Measurements from ENCODE around the gene GULP1.

The GULP1 gene

DNA sequence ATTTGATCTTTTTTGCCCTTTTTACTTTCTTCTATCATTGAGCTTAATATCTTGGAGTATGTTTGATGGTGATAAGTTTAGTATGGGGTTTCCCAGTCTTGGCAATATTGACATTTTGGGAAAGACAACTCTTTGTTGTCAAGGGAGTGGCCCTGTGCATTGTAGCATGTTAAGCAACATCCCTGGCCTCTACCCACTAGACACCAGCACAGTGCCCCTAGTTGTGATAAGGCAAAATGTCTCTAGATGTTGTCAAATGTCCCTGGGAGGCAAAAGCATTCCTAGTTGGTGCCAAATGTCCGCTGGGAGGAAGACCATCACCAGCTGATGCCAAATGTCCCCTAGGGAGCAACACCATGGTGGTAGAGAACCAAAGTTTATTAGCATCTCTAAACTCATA lies 28.2 kb downstream of the GULP1 start:
- Histone ChIP-seq H4K8ac (ENCODE audit: low read depth, low read length) (no peak overlapping the region), H2BK15ac (ENCODE audit: low read length) (no peak overlapping the region), H2AFZ (ENCODE audit: low read length) (no peak overlapping the region), H2BK120ac (ENCODE audit: low read depth, low read length) (no peak overlapping the region), H3K4me1 (ENCODE audit: control insufficient read depth in 2 of 2, insufficient read depth in 1 of 2, low read depth in 1 of 2, low read length in 2 of 2) (peaks cover 5 to 6% of the 10 kb centered on the region in 2 donors), H3K9ac (ENCODE audit: low read depth, low read length, poor library complexity) (no peak overlapping the region), H3K27me3 (ENCODE audit: control insufficient read depth in 3 of 3, insufficient read depth in 3 of 3, low read depth in 1 of 3, low read length in 3 of 3) (no peaks in the 10 kb centered on the region), H4K91ac (ENCODE audit: low read depth, low read length, poor library complexity) (no peak overlapping the region), H3K18ac (ENCODE audit: low read length) (no peak overlapping the region), H3K36me3 (replicated peaks in 1 of 2; ENCODE audit: control insufficient read depth in 2 of 2, insufficient read depth in 2 of 2, low read length in 2 of 2) (no peaks in the 10 kb centered on the region), H3K4me3 (ENCODE audit: low read length in 2 of 2) (no peak overlapping the region), H3K4ac (ENCODE audit: low read length) (no peak overlapping the region), H3K14ac (ENCODE audit: low read length) (no peak overlapping the region), H2AK5ac (ENCODE audit: low read depth, low read length) (no peak overlapping the region), H3K23ac (ENCODE audit: low read depth, low read length, poor library complexity) (no peak overlapping the region), H2BK5ac (ENCODE audit: low read length) (no peak overlapping the region), H3K9me3 (replicated peaks in 1 of 2; ENCODE audit: control insufficient read depth in 2 of 2, insufficient read depth in 1 of 2, low read depth in 1 of 2, low read length in 2 of 2) (peaks cover 0 to 13% of the 10 kb centered on the region in 2 donors), H2BK12ac (ENCODE audit: low read length) (no peak overlapping the region), H3K79me1 (ENCODE audit: low read depth, low read length) (peaks cover 3% of the 10 kb centered on the region), H3K4me2 (ENCODE audit: insufficient read depth, low read length, poor library complexity, severe bottlenecking) (no peak overlapping the region), H3K27ac (replicated peaks; ENCODE audit: low read length) (no peak overlapping the region)
- no peak for DNase-seq (ENCODE audit: low spot score)
- WGBS, 2 donors (ENCODE audit: extremely low coverage in 2 of 2, insufficient read length in 2 of 2, insufficient replicate concordance in 1 of 2) = no CpG with 5 or more reads among the region's 1 CpG

- WGBS, 2 donors (ENCODE audit: extremely low coverage in 2 of 2, insufficient read length in 2 of 2, insufficient replicate concordance in 1 of 2) = no CpG with 5 or more reads among the region's 2 CpGs
- no peak overlapping the region for H2BK5ac ChIP-seq (ENCODE audit: low read length)
- H3K36me3 ChIP-seq (replicated peaks in 1 of 2; ENCODE audit: control insufficient read depth in 2 of 2, insufficient read depth in 2 of 2, low read length in 2 of 2) = no peaks in the 10 kb centered on the region
- no peak overlapping the region for H2AK5ac ChIP-seq (ENCODE audit: low read depth, low read length)
- H3K9ac ChIP-seq (ENCODE audit: low read depth, low read length, poor library complexity) = no peak overlapping the region
- no peak overlapping the region for H3K27ac ChIP-seq (replicated peaks; ENCODE audit: low read length)
- no peak overlapping the region for H4K91ac ChIP-seq (ENCODE audit: low read depth, low read length, poor library complexity)
- no peak overlapping the region for H3K4ac ChIP-seq (ENCODE audit: low read length)
- H3K18ac ChIP-seq (ENCODE audit: low read length) = no peak overlapping the region
- no peaks in the 10 kb centered on the region for H3K27me3 ChIP-seq (ENCODE audit: control insufficient read depth in 3 of 3, insufficient read depth in 3 of 3, low read depth in 1 of 3, low read length in 3 of 3)
- peaks cover 5 to 6% of the 10 kb centered on the region in 2 donors for H3K4me1 ChIP-seq (ENCODE audit: control insufficient read depth in 2 of 2, insufficient read depth in 1 of 2, low read depth in 1 of 2, low read length in 2 of 2)
- H3K9me3 ChIP-seq (replicated peaks in 1 of 2; ENCODE audit: control insufficient read depth in 2 of 2, insufficient read depth in 1 of 2, low read depth in 1 of 2, low read length in 2 of 2) = peaks cover 0 to 16% of the 10 kb centered on the region in 2 donors
- H3K14ac ChIP-seq (ENCODE audit: low read length) = no peak overlapping the region
- DNase-seq (ENCODE audit: low spot score) = no peak
- no peak overlapping the region for H2BK15ac ChIP-seq (ENCODE audit: low read length)
- H3K4me2 ChIP-seq (ENCODE audit: insufficient read depth, low read length, poor library complexity, severe bottlenecking) = no peak overlapping the region
- H3K79me1 ChIP-seq (ENCODE audit: low read depth, low read length) = peaks cover 3% of the 10 kb centered on the region
- no peak overlapping the region for H3K23ac ChIP-seq (ENCODE audit: low read depth, low read length, poor library complexity)
- no peak overlapping the region for H2AFZ ChIP-seq (ENCODE audit: low read length)
- no peak overlapping the region for H4K8ac ChIP-seq (ENCODE audit: low read depth, low read length)
- no peak overlapping the region for H2BK12ac ChIP-seq (ENCODE audit: low read length)
- H2BK120ac ChIP-seq (ENCODE audit: low read depth, low read length) = no peak overlapping the region
- H3K4me3 ChIP-seq (ENCODE audit: low read length in 2 of 2) = no peak overlapping the region
Observed at GRCh38 chr2:188320861-188321260, 29.2 kb downstream of the GULP1 start.

GRCh38 chr2:188322569-188323551 lies 31.2 kb downstream of the GULP1 start:
- Histone ChIP-seq H3K4me1 (ENCODE audit: control insufficient read depth in 2 of 2, insufficient read depth in 1 of 2, low read depth in 1 of 2, low read length in 2 of 2) (peaks cover 2 to 9% of the 10 kb centered on the region in 2 donors), H3K36me3 (replicated peaks in 1 of 2; ENCODE audit: control insufficient read depth in 2 of 2, insufficient read depth in 2 of 2, low read length in 2 of 2) (no peaks in the 10 kb centered on the region), H2BK120ac (ENCODE audit: low read depth, low read length) (no peak overlapping the region), H3K9me3 (replicated peaks in 1 of 2; ENCODE audit: control insufficient read depth in 2 of 2, insufficient read depth in 1 of 2, low read depth in 1 of 2, low read length in 2 of 2) (peaks cover 0 to 6% of the 10 kb centered on the region in 2 donors), H3K4me3 (ENCODE audit: low read length in 2 of 2) (no peak overlapping the region), H3K27me3 (ENCODE audit: control insufficient read depth in 3 of 3, insufficient read depth in 3 of 3, low read depth in 1 of 3, low read length in 3 of 3) (no peaks in the 10 kb centered on the region), H3K4ac (ENCODE audit: low read length) (no peak overlapping the region), H3K9ac (ENCODE audit: low read depth, low read length, poor library complexity) (no peak overlapping the region), H4K8ac (ENCODE audit: low read depth, low read length) (no peak overlapping the region), H2AFZ (ENCODE audit: low read length) (no peak overlapping the region), H4K91ac (ENCODE audit: low read depth, low read length, poor library complexity) (no peak overlapping the region), H2AK5ac (ENCODE audit: low read depth, low read length) (no peak overlapping the region), H3K79me1 (ENCODE audit: low read depth, low read length) (no peaks in the 10 kb centered on the region), H2BK5ac (ENCODE audit: low read length) (no peak overlapping the region), H2BK15ac (ENCODE audit: low read length) (no peak overlapping the region), H3K18ac (ENCODE audit: low read length) (no peak overlapping the region), H3K14ac (ENCODE audit: low read length) (no peak overlapping the region), H2BK12ac (ENCODE audit: low read length) (no peak overlapping the region), H3K4me2 (ENCODE audit: insufficient read depth, low read length, poor library complexity, severe bottlenecking) (no peak overlapping the region), H3K27ac (replicated peaks; ENCODE audit: low read length) (no peak overlapping the region), H3K23ac (ENCODE audit: low read depth, low read length, poor library complexity) (no peak overlapping the region)
- DNase-seq (ENCODE audit: low spot score) = no peak
- WGBS, 2 donors (ENCODE audit: extremely low coverage in 2 of 2, insufficient read length in 2 of 2, insufficient replicate concordance in 1 of 2) = no CpG with 5 or more reads among the region's 6 CpGs

DNA sequence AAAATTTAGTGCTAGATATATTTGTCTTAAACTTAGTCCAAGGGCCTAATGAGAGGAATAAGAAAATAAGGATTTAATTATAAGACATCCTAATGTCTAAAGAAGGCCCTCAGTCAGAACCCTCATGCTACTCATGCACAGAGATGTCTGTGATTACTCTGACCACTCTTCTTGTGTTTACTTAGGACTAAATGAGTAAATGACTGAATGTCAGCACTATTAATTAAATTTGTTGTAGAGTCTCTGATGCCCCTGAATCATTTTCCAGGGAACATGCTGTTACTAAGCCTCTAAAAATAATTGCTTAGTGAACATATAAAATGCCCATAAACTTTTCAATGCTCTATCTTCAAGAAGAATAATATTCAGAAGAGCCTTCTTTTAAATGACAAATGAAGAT lies 32.4 kb downstream of the GULP1 start:
- Histone ChIP-seq H3K4me2 (ENCODE audit: insufficient read depth, low read length, poor library complexity, severe bottlenecking) (no peak overlapping the region), H2BK5ac (ENCODE audit: low read length) (no peak overlapping the region), H3K18ac (ENCODE audit: low read length) (no peak overlapping the region), H3K4me1 (ENCODE audit: control insufficient read depth in 2 of 2, insufficient read depth in 1 of 2, low read depth in 1 of 2, low read length in 2 of 2) (peaks cover 0 to 9% of the 10 kb centered on the region in 2 donors), H2BK120ac (ENCODE audit: low read depth, low read length) (no peak overlapping the region), H3K36me3 (replicated peaks in 1 of 2; ENCODE audit: control insufficient read depth in 2 of 2, insufficient read depth in 2 of 2, low read length in 2 of 2) (no peaks in the 10 kb centered on the region), H3K9ac (ENCODE audit: low read depth, low read length, poor library complexity) (no peak overlapping the region), H3K4me3 (ENCODE audit: low read length in 2 of 2) (no peak overlapping the region), H3K9me3 (replicated peaks in 1 of 2; ENCODE audit: control insufficient read depth in 2 of 2, insufficient read depth in 1 of 2, low read depth in 1 of 2, low read length in 2 of 2) (peaks cover 0 to 6% of the 10 kb centered on the region in 2 donors), H2AK5ac (ENCODE audit: low read depth, low read length) (no peak overlapping the region), H3K4ac (ENCODE audit: low read length) (no peak overlapping the region), H2AFZ (ENCODE audit: low read length) (no peak overlapping the region), H3K79me1 (ENCODE audit: low read depth, low read length) (no peaks in the 10 kb centered on the region), H2BK12ac (ENCODE audit: low read length) (no peak overlapping the region), H4K8ac (ENCODE audit: low read depth, low read length) (no peak overlapping the region), H2BK15ac (ENCODE audit: low read length) (no peak overlapping the region), H4K91ac (ENCODE audit: low read depth, low read length, poor library complexity) (no peak overlapping the region), H3K14ac (ENCODE audit: low read length) (no peak overlapping the region), H3K23ac (ENCODE audit: low read depth, low read length, poor library complexity) (no peak overlapping the region), H3K27ac (replicated peaks; ENCODE audit: low read length) (no peak overlapping the region), H3K27me3 (ENCODE audit: control insufficient read depth in 3 of 3, insufficient read depth in 3 of 3, low read depth in 1 of 3, low read length in 3 of 3) (no peaks in the 10 kb centered on the region)
- no peak for DNase-seq (ENCODE audit: low spot score)

Measured in neuronal stem cell (in vitro differentiated cells).